T-helper 1 cell (primary cell): ENCODE results near the gene ISG15.
"Not testable (repeated sequence)": the region's sequence is repeated elsewhere in the genome, so short reads cannot be mapped to it uniquely, and the experiment has no call there.

ENCODE experiments used
- DNase-seq, 5 donors: peaks; one replicate each; pipeline ENCODE4 v3.0.0-alpha.2; 2012 to 2020

ISG15 gene

GRCh38 chr1:995665-996633 is 17.3 kb upstream of the ISG15 start:
- no peak for DNase-seq

GRCh38 chr1:996851-997712 is 16.2 kb upstream of the ISG15 start:
- DNase-seq: no peak

- no peak for DNase-seq
Observed at GRCh38 chr1:997713-997992, 15.6 kb upstream of the ISG15 start.

- no peak for DNase-seq
Observed at GRCh38 chr1:997993-998744, 15.1 kb upstream of the ISG15 start.

- no peak for DNase-seq
Observed at GRCh38 chr1:998745-998994, 14.6 kb upstream of the ISG15 start.

GRCh38 chr1:998995-999724 is 14.1 kb upstream of the ISG15 start:
- DNase-seq: peak in 2 of 5 donors; percentile 29 to 36

- DNase-seq: peak in 3 of 5 donors; percentile 41 to 54 (median 50)
Observed at GRCh38 chr1:999725-1000356, 13.5 kb upstream of the ISG15 start, which contains the start of gene HES4. TSS of gene HES4 (minus strand) at chr1:1000097. CDS start at chr1:999973, 124 bp downstream.

GRCh38 chr1:1000357-1001056 is 12.8 kb upstream of the ISG15 start:
- DNase-seq: peak; percentile 42 to 70 (median 64)

GRCh38 chr1:1001057-1001783 is 12.1 kb upstream of the ISG15 start:
- no peak for DNase-seq

- DNase-seq: no peak
Observed at GRCh38 chr1:1003618-1004419, 9.5 kb upstream of the ISG15 start.

GRCh38 chr1:1004420-1004779 is 8.9 kb upstream of the ISG15 start:
- DNase-seq: no peak

GRCh38 chr1:1004780-1005697 is 8.3 kb upstream of the ISG15 start:
- DNase-seq: no peak

- no peak for DNase-seq
Observed at GRCh38 chr1:1005774-1006304, 7.5 kb upstream of the ISG15 start.

- DNase-seq: no peak
Observed at GRCh38 chr1:1006305-1007159, 6.8 kb upstream of the ISG15 start.

- DNase-seq: not testable (repeated sequence)
Observed at GRCh38 chr1:1010131-1010530, 3.2 kb upstream of the ISG15 start.

- DNase-seq: no peak
Observed at GRCh38 chr1:1011396-1011949, 1.8 kb upstream of the ISG15 start.

GRCh38 chr1:1012736-1013104 is 577 bp upstream of the ISG15 start:
- not testable (repeated sequence) for DNase-seq
